ENCODE data around the gene SPAG5. TPM values are rescaled to one million over a fixed set of nuclear protein-coding genes. Genes with fewer than 3 reads are reported as not detected.
A peak's percentile ranks its signal among the peaks of the same experiment; 100 is the strongest.
"Not testable (repeated sequence)": the region's sequence is repeated elsewhere in the genome, so short reads cannot be mapped to it uniquely, and the experiment has no call there.

The SPAG5 gene
- total RNA-seq, 1 donor from 2014 or later, result 81.9 TPM

GRCh38 chr17:28597606-28598383, 1.0 kb downstream of the SPAG5 start:
- intact Hi-C loops (cut with micrococcal nuclease), result loop anchor here (1.0 to 5.0 kb wide), 7 partner anchors 15 to 355 kb away; partner anchors contain the start of genes IFT20, PHF12, RPL23A and SARM1
- Mint-ChIP-seq H3K27ac (peak overlapping the region; percentile 98), H3K27me3 (ENCODE audit: insufficient read depth) (no peaks in the 10 kb centered on the region), H3K36me3 (ENCODE audit: low read depth) (peaks cover 14% of the 10 kb centered on the region), H3K4me3 (peak overlapping the region; percentile 96), H3K9me3 (no peaks in the 10 kb centered on the region), H3K4me1 (ENCODE audit: low read depth) (peaks cover 30% of the 10 kb centered on the region)
- DNase-seq (ENCODE audit: low spot score), result no peak

DNA sequence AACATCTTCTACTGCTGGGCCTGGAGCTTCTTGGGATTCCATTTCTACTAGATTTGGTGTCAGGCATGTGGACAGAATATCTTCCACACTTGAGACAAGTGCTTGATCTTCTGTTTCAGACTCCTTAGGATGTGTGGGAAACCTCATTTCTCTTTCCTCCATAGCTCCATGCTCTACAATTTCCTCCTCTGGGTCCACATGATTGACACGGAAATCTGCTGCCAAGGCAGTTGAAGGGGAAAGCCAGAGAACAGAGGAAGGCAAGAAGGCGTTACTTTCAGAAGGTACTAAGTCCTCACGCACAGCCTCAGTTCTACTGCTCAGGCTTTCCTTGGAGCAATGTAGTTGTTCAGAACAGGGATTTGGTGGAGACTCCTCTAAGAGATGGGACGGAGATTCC, 6.6 kb downstream of the SPAG5 start:
- peak overlapping the region; percentile 40 for H3K27ac Mint-ChIP-seq

GRCh38 chr17:28585851-28586250, 13.0 kb downstream of the SPAG5 start:
- Mint-ChIP-seq H3K4me1 (ENCODE audit: low read depth) (peaks cover 1% of the 10 kb centered on the region), H3K9me3 (no peaks in the 10 kb centered on the region), H3K27ac (no peak overlapping the region), H3K27me3 (ENCODE audit: insufficient read depth) (no peaks in the 10 kb centered on the region), H3K36me3 (ENCODE audit: low read depth) (peaks cover 27% of the 10 kb centered on the region), H3K4me3 (no peak overlapping the region)
- intact Hi-C loops (cut with micrococcal nuclease), result no loop called here
- no peak for DNase-seq (ENCODE audit: low spot score)

More for the DNA sequence above, 6.6 kb downstream of the SPAG5 start:
- Mint-ChIP-seq H3K4me1 (ENCODE audit: low read depth) (peaks cover 23% of the 10 kb centered on the region), H3K27me3 (ENCODE audit: insufficient read depth) (no peaks in the 10 kb centered on the region), H3K9me3 (no peaks in the 10 kb centered on the region), H3K36me3 (ENCODE audit: low read depth) (peaks cover 31% of the 10 kb centered on the region), H3K4me3 (no peak overlapping the region)
- no peak for DNase-seq (ENCODE audit: low spot score)
- intact Hi-C loops (cut with micrococcal nuclease), result no loop called here

DNA sequence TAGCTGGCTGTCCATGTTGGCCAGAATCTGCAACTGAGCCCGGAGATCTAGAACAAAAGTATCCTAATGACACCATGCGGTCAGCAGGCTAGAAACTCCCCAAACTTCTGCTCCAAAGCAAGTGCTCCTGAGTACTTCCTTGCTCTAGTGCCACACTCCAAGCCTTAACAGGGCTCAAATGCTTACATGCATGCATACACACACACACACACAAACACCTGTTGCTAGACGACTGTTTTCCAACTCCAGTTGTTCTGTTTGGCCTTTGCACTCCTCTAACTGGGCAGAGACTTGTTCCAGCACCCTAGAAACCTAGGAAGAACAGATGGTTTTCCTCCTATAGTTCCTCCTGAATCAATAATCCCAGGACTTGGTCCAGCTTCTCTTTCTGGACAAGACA, 14.4 kb downstream of the SPAG5 start:
- no peak overlapping the region for H3K27ac Mint-ChIP-seq
- intact Hi-C loops (cut with micrococcal nuclease), result no loop called here
- peaks cover 15% of the 10 kb centered on the region for H3K4me1 Mint-ChIP-seq (ENCODE audit: low read depth)
- H3K36me3 Mint-ChIP-seq (ENCODE audit: low read depth), result peaks cover 38% of the 10 kb centered on the region
- DNase-seq (ENCODE audit: low spot score), result no peak
- no peaks in the 10 kb centered on the region for H3K27me3 Mint-ChIP-seq (ENCODE audit: insufficient read depth)
- H3K4me3 Mint-ChIP-seq, result no peak overlapping the region
- H3K9me3 Mint-ChIP-seq, result no peaks in the 10 kb centered on the region

GRCh38 chr17:28582513-28582912, 16.3 kb downstream of the SPAG5 start:
- no peak overlapping the region for H3K27ac Mint-ChIP-seq
- intact Hi-C loops (cut with micrococcal nuclease), result no loop called here
- H3K9me3 Mint-ChIP-seq, result no peaks in the 10 kb centered on the region
- no peak overlapping the region for H3K4me3 Mint-ChIP-seq
- peaks cover 36% of the 10 kb centered on the region for H3K36me3 Mint-ChIP-seq (ENCODE audit: low read depth)
- no peak for DNase-seq (ENCODE audit: low spot score)
- peaks cover 27% of the 10 kb centered on the region for H3K4me1 Mint-ChIP-seq (ENCODE audit: low read depth)
- H3K27me3 Mint-ChIP-seq (ENCODE audit: insufficient read depth), result no peaks in the 10 kb centered on the region

- peaks cover 40% of the 10 kb centered on the region for H3K4me1 Mint-ChIP-seq (ENCODE audit: low read depth)
- intact Hi-C loops (cut with micrococcal nuclease), result no loop called here
- peaks cover 41% of the 10 kb centered on the region for H3K36me3 Mint-ChIP-seq (ENCODE audit: low read depth)
- peak overlapping the region; percentile 34 for H3K4me3 Mint-ChIP-seq
- no peak for DNase-seq (ENCODE audit: low spot score)
- H3K27ac Mint-ChIP-seq, result no peak overlapping the region
- H3K9me3 Mint-ChIP-seq, result no peaks in the 10 kb centered on the region
- H3K27me3 Mint-ChIP-seq (ENCODE audit: insufficient read depth), result no peaks in the 10 kb centered on the region
Measured at GRCh38 chr17:28580959-28581358, 17.9 kb downstream of the SPAG5 start.

GRCh38 chr17:28579526-28579925, 19.3 kb downstream of the SPAG5 start:
- Mint-ChIP-seq H3K27ac (peak overlapping the region; percentile 77), H3K4me1 (ENCODE audit: low read depth) (peaks cover 53% of the 10 kb centered on the region), H3K4me3 (peak overlapping the region; percentile 64), H3K9me3 (no peaks in the 10 kb centered on the region), H3K36me3 (ENCODE audit: low read depth) (peaks cover 35% of the 10 kb centered on the region), H3K27me3 (ENCODE audit: insufficient read depth) (no peaks in the 10 kb centered on the region)
- intact Hi-C loops (cut with micrococcal nuclease), result loop anchor here (1.0 to 10.0 kb wide), 4 partner anchors 8 to 375 kb away; partner anchors contain the start of genes PHF12, PIGS and SPAG5
- DNase-seq (ENCODE audit: low spot score), result peak; percentile 37

DNA sequence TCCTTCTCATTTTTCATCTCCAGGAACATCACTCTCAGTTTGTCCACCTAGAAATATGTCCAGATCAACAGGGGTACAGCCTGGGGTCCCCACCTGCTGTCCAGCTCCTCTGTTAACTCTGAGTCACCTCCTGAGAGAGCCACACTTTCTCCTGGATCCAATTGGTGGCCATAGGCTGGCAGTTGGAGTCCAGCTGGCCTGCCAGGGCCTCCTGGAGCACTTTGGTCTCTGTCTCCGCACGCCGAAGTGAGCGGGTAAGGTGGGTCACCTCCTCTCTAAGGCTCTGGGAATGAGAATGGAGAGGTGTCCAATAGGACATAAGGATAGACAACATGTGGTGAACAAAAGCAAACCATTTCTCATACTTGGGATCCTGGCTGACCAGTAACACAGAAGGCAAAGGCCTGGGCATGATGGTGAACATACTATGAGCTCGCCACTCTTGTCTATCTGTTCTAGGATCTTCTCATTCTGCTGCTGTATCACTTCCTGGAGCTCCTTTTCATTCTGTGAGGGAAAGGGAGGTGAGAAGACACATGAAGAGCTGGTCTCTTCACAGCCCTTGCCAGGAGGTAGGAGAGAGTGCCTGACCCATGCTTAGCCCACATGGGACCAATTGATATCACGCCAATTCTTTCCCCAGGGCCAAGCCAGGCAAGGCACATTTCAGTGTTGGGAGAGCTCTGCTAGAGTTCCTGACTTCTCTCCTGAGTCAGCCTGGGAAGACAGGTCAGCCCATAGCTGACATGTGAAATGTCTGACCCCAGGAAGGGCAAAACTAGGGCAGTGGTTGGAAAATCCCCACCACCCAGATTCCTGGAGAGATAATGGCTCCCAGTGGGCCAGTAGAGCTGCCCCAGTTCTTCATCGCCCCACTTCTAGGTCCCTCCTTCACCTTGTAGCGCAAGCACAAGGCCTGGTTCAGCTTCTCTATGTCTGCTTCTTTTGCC, 20.3 kb downstream of the SPAG5 start:
- peak overlapping the region; percentile 77 for H3K27ac Mint-ChIP-seq
- H3K9me3 Mint-ChIP-seq, result no peaks in the 10 kb centered on the region
- H3K27me3 Mint-ChIP-seq (ENCODE audit: insufficient read depth), result no peaks in the 10 kb centered on the region
- H3K36me3 Mint-ChIP-seq (ENCODE audit: low read depth), result peaks cover 38% of the 10 kb centered on the region
- H3K4me1 Mint-ChIP-seq (ENCODE audit: low read depth), result peaks cover 63% of the 10 kb centered on the region
- no peak for DNase-seq (ENCODE audit: low spot score)
- intact Hi-C loops (cut with micrococcal nuclease), result loop anchor here (1.0 to 10.0 kb wide), 4 partner anchors 7 to 376 kb away; partner anchors contain the start of genes PHF12, PIGS and SPAG5
- peak overlapping the region; percentile 64 for H3K4me3 Mint-ChIP-seq

- Mint-ChIP-seq H3K4me1 (ENCODE audit: low read depth) (peaks cover 73% of the 10 kb centered on the region), H3K27me3 (ENCODE audit: insufficient read depth) (no peaks in the 10 kb centered on the region), H3K36me3 (ENCODE audit: low read depth) (peaks cover 44% of the 10 kb centered on the region), H3K9me3 (no peaks in the 10 kb centered on the region), H3K4me3 (no peak overlapping the region), H3K27ac (no peak overlapping the region)
- no peak for DNase-seq (ENCODE audit: low spot score)
- intact Hi-C loops (cut with micrococcal nuclease), result loop anchor here (10.0 kb wide), 2 partner anchors 347 to 377 kb away; partner anchors contain the start of gene PHF12
Measured at GRCh38 chr17:28577466-28577824, 21.4 kb downstream of the SPAG5 start.

DNA sequence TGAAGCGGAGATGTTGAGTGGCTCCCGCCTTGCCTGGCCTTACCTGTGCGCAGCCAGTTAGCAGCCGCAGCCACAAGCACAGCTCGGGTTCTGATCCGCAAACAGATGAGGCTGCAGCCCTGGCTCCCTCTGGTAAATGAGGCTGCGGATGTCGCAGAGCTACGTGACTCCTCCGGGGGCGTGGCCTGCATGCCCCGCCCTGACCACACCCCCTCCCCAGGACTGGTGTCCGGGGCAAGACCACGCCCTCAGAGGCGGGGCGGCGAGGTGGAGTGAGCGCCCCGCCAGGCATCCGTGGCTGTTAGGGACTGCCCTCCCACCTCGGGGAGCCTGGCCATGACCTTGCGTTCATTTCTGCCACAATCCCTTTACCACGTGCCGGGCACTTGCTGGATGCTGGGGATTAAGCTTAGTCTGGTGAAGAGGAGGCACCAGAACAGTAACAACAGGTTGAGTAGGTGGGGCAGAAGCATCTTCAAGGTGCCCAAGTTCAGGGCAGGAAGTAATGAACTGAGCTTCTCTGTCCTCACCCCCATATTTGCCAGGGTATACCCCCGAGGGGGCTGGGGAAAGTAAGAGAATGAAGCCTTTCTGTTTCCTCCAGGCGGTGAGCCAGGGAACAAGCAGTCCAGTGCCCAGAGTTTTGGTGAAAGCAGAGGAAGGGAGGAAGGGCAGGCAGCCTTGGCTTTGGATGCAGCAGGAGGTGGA, 21.9 kb downstream of the SPAG5 start, which contains the start of gene ALDOC:
Gene ALDOC (minus strand): TSS at position 138 of the 708 bp plus-strand sequence. CDS start 1,363 bp downstream, outside the sequence.
- Mint-ChIP-seq H3K4me1 (ENCODE audit: low read depth) (peaks cover 79% of the 10 kb centered on the region), H3K4me3 (peak within 1 kb of the TSS; percentile 86), H3K9me3 (no peaks in the 10 kb centered on the region), H3K36me3 (ENCODE audit: low read depth) (peaks cover 44% of the 10 kb centered on the region), H3K27ac (peak within 1 kb of the TSS; percentile 94), H3K27me3 (ENCODE audit: insufficient read depth) (no peaks in the 10 kb centered on the region)
- intact Hi-C loops (cut with micrococcal nuclease), result loop anchor here (1.0 to 10.0 kb wide), 6 partner anchors 25 to 378 kb away; partner anchors contain the start of genes PHF12, PROCA1 and UNC119
- peak; percentile 98 for DNase-seq (ENCODE audit: low spot score)

DNA sequence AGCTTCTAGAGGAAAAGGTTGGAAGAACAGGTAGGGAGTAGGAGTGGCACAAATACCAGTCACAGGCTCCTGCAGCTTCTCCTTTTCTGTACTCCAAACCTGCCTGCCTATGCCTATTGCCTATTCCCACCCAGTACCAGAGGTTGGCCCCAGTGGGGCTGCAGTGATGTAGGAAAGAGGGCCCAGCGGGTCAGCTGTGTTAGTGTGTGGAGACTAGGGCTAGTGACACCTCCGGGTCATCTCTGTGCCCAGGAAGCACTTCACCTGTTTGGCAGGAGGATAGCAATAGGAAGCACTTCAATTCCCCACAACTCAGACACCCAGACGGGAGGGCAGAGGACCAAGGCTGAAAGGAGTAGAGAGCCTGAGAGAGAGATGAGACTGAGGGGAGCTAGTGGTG, 22.8 kb downstream of the SPAG5 start:
- peaks cover 82% of the 10 kb centered on the region for H3K4me1 Mint-ChIP-seq (ENCODE audit: low read depth)
- not testable (repeated sequence) for DNase-seq (ENCODE audit: low spot score); H3K27me3 Mint-ChIP-seq (ENCODE audit: insufficient read depth); H3K9me3 Mint-ChIP-seq
- H3K36me3 Mint-ChIP-seq (ENCODE audit: low read depth), result peaks cover 44% of the 10 kb centered on the region
- H3K27ac Mint-ChIP-seq, result peak overlapping the region; percentile 94
- intact Hi-C loops (cut with micrococcal nuclease), result loop anchor here (1.0 to 10.0 kb wide), 6 partner anchors 24 to 379 kb away; partner anchors contain the start of genes PHF12, PROCA1 and UNC119
- peak overlapping the region; percentile 86 for H3K4me3 Mint-ChIP-seq

All from activated T-helper 1 cell treated with anti-CD3 and anti-CD28 coated beads, Interleukin-12 subunit alpha, Interleukin-12 subunit beta, Interleukin-2, Interleukin-4 antibody, amounts not matched to agents 30 ng/mL and 10 ng/mL and 1 ng/mL, durations not matched to agents 14 hours and 24 hours and 36 hours (primary cell).